DND-41 (cell line): ENCODE measurements around the gene ANKS1A.

ENCODE experiments used
- CTCF ChIP-seq: IDR thresholded peaks from 2 replicates; pipeline ENCODE4 v1.5.1; 2012; ENCODE audit warnings: borderline replicate concordance, low read length, moderate library complexity, mild to moderate bottlenecking; ENCODE audit not compliant: poor library complexity, severe bottlenecking; ENCODE audit errors: extremely low read depth
- EZH2 ChIP-seq: IDR thresholded peaks from 3 replicates; pipeline ENCODE4 v1.6.1; 2012; ENCODE audit warnings: borderline replicate concordance, low read depth, mild to moderate bottlenecking, moderate library complexity, low read length, inconsistent platforms; ENCODE audit not compliant: severe bottlenecking

- no peak for TF ChIP-seq CTCF
- no peak for TF ChIP-seq EZH2
These were observed 19.1 kb downstream of the ANKS1A start for GRCh38 chr6:34908194-34908593.
